Hindlimb muscle (tissue), 1 donor: ENCODE data around the gene PMVK. TPM values are rescaled to one million over a fixed set of nuclear protein-coding genes. Genes with fewer than 3 reads are reported as not detected.

Experiments used
- DNase-seq: peaks from one replicate; pipeline ENCODE4 v3.0.0-alpha.2; 2013
- polyA plus RNA-seq: library from polyadenylated mRNA; unstranded; fragments of 120-200 nt; gene quantifications from one replicate; pipeline ENCODE4 v1.2.1, GENCODE V29; 2013; ENCODE audit not compliant: insufficient read length

Gene PMVK
- polyA plus RNA-seq, 1 donor: 33.8 TPM

DNA sequence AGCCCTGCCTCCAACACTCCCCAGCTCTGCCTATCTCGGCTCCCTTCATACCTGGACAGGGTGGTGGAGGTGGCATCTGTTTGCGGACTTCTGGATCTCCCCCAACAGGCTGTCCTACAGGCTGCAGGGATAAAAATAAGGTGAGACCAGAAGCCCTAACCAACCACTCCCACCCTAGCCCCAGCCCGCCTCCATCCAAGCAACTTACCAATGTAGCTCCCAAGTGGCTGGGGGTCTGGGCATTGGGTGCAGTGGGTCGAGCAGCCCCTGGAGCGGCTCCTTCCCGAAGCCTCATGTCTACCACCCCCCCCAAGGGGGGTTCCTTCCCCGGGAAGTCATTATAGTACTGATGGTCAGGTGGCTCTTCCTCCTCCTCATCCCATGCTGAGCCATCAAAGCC lies 29.6 kb upstream of the PMVK start:
- no peak for DNase-seq

DNA sequence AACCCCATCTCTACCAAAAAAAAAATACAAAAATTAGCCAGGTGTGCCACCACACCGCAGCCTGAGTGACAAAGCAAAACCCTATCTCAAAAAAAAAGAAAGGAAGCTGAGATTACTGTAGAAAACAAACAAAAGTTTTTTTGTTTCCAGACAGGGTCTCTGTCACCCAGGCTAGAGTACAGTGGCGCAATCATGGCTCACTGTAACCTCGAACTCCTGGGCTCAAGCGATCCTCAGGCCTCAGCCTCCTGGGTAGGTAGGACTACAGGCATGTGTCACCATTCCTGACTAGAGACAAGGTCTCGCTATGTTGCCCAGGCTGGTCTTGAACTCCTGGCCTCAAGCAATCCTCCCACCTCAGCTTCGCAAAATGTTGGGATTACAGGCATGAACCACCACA lies 27.8 kb upstream of the PMVK start:
- DNase-seq: no peak

DNA sequence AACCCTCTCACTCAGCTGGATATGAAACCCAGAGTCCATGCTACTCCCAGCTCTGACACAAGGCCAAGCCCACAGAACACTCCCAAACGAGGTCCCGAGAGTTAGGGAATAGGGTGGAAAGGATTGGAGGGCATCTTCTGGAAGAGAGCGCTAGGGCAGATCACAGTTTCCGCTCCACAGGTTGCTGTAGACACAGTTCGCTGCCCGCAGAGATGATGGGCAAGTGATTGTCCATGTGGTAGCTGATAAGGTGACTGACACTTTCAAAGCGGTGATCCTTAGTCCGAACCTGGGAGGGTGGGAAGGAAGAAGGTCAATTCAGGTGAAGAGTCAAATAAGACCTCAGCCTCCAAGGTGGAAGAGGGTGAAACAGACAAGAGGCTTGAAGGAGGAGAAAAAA lies 27.1 kb upstream of the PMVK start:
- DNase-seq: no peak

DNA sequence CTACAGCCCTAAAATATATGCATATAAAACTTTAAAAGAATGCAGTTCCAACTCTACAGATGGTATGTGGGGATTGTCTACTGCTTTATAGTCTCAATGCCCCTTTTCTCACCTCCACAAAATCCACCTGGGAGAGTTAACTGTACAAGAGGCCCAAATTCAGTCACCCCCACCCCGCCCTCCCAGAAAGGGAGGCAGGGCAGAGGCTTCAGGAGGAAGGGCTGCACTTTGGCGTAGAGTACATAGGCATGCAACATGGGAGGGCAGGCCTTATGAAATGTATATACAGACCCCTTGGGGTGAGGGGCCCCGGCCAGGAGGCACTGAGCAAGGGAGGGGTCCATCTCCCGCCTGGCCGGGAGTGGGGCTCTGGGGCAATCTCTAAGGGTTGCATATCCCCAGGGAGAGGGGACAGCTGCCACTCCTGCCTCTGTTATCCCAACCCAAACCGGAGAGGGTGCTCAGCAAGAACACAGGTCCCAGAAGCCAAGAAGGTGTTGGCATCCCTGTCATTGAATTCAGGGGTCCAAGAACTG lies 26.3 kb upstream of the PMVK start:
- DNase-seq: no peak

GRCh38 chr1:154962156-154962749 lies 25.7 kb upstream of the PMVK start:
- no peak for DNase-seq

DNA sequence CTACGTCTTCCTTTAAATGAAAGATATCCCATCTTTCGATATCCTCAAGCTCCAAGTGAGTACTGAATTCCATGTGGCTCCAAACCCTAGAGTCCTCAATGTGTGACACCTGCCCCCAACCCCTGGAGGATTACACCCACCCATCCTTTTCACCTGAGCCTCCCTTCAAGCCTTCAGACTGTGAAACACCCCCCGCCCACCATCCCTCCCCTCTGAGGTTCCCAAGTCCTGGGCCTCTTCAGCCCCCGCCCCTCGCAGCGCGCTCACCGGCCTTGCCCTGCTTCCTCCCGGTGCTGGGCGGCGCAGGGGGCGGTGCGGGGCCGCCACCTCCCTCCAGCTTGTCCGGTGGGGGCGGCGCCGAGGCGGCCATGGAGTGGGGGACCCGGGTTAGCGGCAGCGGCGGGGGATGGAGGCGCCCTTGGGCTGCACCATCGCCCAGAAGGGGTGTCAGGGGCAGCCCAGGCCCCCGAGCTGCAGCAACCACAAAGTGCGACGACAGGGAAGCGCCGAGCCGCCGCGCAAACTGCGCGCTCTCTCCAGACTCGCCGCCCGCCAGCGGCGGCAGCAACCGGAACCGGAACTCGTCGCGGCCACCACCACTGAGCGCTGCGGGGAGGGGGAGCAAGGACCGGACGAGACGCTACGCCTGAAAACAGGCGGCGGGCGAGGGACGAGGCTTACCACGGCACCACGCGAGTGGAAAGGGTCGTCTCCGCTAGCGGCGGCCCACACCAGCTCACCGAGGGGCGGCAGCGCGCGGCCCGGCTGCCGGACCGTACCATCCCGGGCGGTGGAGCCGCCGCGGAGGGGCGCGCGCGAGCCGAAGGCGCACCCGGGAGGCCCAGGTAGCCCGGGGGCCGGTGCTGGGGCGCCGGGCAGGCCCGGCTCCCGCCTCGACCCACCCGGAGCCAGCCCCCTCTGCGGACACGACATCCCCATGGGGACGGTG lies 25.0 kb upstream of the PMVK start, which contains the start of gene PYGO2:
PYGO2 (minus strand) TSS at position 576 of the 949 bp plus-strand sequence; CDS start at position 370, 206 bp downstream.
- DNase-seq: peak; percentile 84

DNA sequence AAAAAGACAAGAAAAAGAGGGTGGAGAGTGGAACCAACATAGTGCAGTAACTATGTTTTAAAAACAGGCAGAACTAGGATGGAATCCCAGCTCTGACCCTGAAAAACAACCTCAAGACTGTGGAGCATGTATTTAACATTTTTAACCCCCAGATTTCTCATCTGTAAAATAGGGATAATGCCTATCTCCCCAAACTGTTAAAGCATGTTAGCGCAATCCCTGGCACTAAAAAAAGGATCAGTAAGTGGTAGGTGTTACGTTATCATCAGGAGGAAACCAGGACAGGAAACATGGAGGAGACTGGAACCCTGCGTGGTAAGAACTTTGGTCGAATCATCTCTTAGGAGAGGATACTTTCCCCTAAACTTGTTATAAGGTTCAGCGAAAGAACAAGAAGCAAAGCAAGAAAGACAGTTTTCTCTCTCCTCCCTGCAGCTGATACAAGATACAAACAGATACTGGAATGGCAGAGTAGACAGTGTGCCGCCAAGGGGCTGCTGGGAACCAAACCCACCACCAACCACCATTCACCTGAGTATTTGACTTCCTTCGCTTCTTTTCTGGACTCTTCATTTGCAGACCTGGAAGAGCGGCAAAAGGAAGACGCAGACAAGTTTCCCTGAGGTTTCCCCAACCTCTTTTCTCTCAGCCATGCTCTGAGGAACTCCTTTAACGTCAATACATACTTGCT lies 24.1 kb upstream of the PMVK start:
- DNase-seq: no peak

- no peak for DNase-seq
Observed at GRCh38 chr1:154959426-154959780, 22.9 kb upstream of the PMVK start.

DNA sequence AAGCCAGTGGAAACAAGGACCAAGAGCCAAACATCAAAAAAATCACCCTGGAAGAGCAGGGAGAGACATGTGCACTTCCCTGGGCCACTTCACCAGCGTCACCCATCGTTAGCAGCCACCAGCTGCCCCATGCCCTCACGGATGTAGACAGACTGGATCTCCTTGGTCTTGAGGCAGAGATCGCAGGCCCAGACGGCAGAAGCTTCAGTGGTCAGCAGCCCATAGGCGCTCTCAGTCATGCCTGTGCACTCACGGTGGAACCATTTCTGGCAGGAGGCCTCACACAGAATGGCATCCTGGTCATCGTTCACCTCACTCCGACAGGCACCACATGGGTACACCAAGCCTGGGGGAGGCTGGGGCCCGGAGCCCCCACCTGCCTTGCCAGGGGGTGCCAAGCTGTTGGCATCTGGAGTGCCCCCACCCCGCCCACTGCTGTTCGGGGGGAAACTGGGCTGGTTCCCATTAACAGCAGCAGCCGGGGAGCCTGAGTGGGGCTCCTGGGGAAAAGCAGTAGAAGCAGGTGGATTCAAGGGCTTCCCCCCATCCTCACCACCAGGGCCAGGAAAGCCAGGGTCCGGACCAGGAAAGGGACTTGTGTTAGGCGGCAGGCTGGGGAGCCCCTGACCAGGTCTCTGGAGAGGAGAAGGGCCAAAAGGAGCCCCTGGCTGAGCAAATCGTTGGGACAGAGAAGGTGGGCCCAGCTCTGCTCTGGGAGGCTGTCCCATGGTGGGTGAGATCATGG lies 22.3 kb upstream of the PMVK start:
- no peak for DNase-seq

DNA sequence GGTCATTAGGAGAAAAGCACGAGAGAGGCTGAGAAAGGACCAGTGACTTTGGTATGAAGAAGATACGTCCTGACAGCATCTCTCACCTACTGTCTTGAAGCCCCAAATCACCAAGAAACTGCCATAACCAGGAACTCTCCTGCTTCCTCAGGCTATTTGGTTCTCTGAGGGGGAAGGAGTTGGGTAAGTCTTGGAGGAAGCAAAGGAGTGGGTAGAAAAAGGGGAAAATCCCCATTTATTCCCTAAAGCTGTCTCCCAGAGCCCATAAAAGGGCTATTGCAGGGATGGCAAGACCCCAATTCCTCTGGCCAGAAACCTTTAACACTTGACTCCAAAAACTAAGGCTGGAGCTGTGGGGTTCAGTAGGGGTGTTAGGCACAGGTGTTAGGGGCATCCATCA lies 21.5 kb upstream of the PMVK start:
- no peak for DNase-seq

DNA sequence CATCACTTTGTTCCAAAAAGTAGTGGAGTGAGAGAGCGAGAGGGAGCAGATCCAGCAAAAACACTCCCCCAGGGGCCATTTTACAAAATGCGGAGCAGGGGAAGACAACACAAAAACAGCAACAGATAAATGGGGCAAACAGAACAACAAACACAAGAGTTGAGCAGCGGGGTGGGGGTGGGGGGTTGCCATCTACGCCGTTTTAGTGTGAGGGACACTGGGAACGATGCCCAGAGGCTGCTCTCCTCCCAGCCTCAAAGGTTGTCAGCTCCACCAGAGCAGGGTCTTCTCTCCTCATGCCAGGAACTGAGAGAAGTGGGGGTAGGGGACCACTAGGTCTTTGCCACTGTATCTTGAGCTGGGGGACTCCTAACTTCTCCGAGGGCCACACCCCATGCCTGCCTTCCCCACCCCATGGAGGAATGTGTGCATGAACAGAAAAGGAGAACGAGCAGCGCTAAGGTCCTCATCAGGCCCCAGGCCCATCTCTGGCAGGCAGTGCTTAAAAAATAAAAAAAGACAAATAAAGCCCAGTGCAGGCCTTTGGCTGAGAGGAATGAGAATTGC lies 20.7 kb upstream of the PMVK start:
- DNase-seq: no peak

DNA sequence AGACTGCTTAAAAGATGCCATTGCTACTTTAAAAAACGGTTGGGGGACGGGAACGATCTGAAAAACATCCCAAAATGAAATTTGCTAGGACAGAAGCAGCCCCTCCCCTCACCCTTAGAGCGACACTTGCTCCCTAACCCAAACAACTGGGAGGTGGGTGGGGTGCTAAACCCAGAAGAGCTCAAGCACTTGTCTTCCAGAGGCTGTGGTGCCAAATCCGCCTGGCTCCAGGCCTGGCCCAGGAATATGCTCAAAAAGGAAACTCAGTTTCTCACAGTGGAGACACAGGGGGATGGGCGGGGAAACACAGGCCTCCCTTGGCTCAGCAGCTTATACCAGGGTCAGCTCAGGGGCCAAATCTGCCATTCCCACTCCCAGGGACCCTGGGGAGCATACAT lies 20.0 kb upstream of the PMVK start:
- DNase-seq: no peak

GRCh38 chr1:154955718-154956543 lies 19.4 kb upstream of the PMVK start, which contains the start of gene PBXIP1:
TSS of gene PBXIP1 (minus strand) at chr1:154956099. CDS start at chr1:154953721, 2,378 bp downstream.
- peak; percentile 92 for DNase-seq

DNA sequence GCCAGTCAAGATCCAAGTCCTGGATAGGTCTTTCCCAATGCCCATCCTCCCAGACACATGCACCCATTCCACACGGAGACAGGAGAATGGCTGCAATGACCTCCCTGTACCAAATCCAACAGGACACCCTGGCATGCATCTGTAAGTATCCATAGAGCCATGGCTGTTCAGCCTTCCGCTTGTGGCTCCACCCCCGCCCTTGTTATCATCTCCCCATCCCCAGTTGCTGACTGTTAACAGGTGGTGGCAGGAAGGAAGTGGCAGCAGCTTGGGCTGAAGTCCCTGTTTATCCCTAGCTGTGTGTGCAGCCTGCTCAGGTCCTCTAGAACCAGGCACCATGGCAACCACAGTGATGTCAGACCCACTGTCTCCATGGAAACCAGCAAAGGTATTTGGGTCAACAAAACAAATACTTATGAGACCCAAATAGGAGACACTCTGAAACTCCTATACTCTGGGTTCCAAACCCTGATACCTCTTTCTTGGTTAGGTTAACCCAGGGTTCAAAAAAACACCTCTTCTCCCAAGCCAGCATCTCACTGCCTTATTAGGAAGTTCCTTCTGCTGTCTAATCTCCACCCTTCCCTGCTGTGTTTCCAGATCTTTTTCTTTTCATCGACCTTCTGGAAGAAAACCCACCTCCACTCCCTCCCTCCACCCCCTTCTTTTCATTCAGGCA lies 18.7 kb upstream of the PMVK start:
- no peak for DNase-seq

DNA sequence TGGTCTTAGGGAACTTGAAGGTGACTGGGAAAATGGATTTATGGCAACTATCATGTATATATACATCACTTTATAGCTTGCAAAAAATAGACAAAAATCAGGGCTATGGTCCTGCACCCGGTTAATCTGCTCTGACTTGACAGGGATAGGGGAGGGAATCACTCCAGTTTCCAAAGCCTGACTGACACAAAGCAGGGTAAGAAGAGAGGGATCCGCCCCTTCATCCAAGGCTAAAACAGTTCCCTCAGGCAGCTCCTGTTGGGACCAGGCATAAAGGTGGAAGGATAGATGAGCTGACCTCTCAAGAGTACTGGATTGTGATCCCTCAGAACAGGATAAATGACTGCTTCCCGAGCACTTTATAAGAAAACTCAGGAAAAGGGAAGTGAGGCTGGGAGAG lies 18.0 kb upstream of the PMVK start:
- DNase-seq: no peak

DNA sequence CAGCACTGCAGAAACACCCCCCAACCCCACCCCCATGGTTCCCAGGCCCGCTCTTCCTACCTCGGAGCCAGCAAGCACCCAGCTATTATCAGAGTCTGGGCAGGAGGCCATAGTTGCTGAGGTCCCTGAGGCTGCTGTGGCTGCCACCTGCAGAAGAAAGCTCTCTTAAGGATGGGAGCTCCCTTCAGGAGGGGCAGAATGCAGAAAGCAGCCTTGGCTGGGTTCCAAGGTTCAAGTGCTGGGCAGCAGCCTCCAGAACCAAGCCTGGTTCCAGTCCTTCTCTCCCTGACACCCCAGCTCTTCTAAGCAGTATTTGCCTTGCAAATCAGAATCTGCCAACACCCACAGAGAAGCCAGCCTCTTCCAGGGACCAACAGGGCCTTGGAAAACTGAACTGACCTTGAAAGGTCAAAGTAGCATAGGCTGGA lies 17.1 kb upstream of the PMVK start:
- no peak for DNase-seq

- no peak for DNase-seq
Observed at GRCh38 chr1:154952664-154953063, 16.1 kb upstream of the PMVK start.

DNA sequence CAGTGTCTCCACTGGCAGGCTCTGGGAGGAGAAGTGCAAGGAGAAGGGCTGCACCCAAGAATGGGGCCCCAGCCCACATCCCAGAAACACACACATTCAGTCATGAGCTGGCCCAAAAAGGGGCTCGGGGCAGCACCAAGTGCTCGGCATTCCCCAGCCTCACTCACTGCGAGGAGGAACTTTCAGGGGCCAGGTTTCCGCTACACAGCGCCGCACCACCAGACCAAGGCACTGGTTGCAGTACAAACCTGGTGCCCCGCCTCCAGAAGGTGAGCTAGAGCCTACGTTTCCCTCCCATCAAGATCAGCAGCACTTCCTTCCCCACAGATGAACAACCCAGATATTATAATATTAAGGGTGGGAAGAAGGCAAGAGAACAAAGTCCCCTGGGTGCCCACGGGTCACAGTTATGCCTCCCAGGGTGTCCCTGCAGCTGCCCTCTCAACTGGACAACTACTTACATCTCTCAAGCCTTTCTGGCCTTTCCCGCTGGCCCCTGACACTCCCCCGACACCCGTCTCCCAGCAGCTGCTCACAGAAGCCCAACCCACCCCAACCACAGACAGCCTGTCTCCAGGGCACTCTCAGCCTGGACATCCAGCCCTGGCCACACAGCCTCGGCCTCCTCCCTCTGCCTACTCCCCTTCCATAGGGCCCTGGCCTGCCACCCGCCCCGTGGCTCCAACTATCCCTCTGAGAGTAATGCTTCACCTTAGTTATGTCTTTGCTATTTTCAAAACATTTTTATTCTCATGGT lies 15.6 kb upstream of the PMVK start:
- DNase-seq: no peak

DNA sequence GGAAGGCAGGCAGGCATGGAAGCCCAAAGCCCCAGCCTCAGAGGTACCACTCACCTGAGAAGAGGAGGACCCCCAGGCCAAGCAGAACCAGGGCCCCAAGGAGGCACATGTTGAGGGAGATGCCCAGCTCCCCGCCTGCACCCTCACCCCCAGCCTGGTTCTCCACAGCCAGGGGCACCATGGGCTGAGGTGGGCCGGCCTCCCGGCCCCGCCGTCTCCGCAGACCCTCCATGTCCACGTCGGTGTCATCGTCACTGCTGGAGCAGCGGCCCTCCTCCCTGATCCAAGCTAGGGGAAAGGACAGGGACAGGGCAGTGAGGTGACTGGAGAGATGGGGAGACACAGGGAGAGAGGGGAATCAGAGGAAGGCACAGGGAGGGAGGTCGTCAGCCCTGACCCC lies 11.6 kb upstream of the PMVK start:
- DNase-seq: no peak
